PC-9 (cell line): ENCODE results near the gene CYBB.

Experiments used
- EZH2 ChIP-seq: fragments of 200-600 bp; sonication (generic); IDR thresholded peaks from 2 replicates; pipeline ENCODE4 v1.8.0; 2017; ENCODE audit warnings: antibody characterized with exemption, low read depth
- TF ChIP-seq, protein P1 (sequence below): fragments of 200-600 bp; sonication (generic); conservative IDR thresholded peaks from 2 replicates; pipeline ENCODE4 v1.6.1; 2017; ENCODE audit warnings: mixed run types, antibody characterized with exemption, mild to moderate bottlenecking, moderate library complexity

DNA sequence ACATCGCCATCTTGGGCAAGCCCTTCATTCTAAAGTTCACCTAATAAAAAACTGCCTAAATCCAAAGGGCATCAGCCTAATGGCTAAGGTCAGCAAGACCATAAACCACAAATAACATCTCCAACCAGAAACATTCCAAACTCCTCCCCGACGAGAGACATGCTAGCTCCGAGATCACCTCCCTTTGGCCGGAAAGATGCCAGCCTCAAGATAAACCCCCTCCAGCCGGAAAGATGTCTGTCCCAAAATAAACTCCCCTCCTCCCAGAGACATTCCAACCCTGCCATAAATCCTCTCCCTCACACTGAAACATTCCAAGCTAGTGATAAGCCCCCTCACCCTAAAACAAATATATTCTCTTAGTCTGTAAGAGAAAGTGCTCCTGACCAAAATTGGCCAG, 80.9 kb downstream of the CYBB start:
- TF ChIP-seq, protein P1, sequence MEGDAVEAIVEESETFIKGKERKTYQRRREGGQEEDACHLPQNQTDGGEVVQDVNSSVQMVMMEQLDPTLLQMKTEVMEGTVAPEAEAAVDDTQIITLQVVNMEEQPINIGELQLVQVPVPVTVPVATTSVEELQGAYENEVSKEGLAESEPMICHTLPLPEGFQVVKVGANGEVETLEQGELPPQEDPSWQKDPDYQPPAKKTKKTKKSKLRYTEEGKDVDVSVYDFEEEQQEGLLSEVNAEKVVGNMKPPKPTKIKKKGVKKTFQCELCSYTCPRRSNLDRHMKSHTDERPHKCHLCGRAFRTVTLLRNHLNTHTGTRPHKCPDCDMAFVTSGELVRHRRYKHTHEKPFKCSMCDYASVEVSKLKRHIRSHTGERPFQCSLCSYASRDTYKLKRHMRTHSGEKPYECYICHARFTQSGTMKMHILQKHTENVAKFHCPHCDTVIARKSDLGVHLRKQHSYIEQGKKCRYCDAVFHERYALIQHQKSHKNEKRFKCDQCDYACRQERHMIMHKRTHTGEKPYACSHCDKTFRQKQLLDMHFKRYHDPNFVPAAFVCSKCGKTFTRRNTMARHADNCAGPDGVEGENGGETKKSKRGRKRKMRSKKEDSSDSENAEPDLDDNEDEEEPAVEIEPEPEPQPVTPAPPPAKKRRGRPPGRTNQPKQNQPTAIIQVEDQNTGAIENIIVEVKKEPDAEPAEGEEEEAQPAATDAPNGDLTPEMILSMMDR = no peak
- no peak for TF ChIP-seq EZH2
